ENCODE measurements around the gene TCF3.

- TF ChIP-seq CTCF (conservative IDR thresholded peaks at IDR 0.05; ENCODE audit: low read length): no peak
- TF ChIP-seq EZH2phosphoT487 (IDR thresholded peaks at IDR 0.05; ENCODE audit: borderline replicate concordance, low read depth, low read length): no peak
Measured at GRCh38 chr19:1630012-1630411, 22.4 kb downstream of the TCF3 start.
